Stomach (tissue), 4 donors: ENCODE measurements around the gene UNC45A.

ENCODE experiments used
- EP300 ChIP-seq: sonication (generic); formaldehyde crosslinking; IDR thresholded peaks from one replicate; pipeline ENCODE4 v1.6.1; 2017; ENCODE audit warnings: antibody characterized with exemption
- POLR2A ChIP-seq, 4 donors: fragments of 450-650 bp; IDR thresholded peaks; one replicate each; pipeline ENCODE4 v1.6.1; 2016; ENCODE audit warnings: antibody characterized with exemption in 4 of 4, control low read depth in 2 of 4, mild to moderate bottlenecking in 1 of 4, moderate library complexity in 1 of 4
- POLR2AphosphoS5 ChIP-seq, 3 donors: sonication (generic); formaldehyde crosslinking; IDR thresholded peaks; one replicate each; pipeline ENCODE4 v1.6.1; 2016; ENCODE audit warnings: antibody characterized with exemption in 3 of 3
- TF ChIP-seq, protein P1 (sequence below), 7 experiments: fragments of 450-650 bp in 4 of 7; fragments of 200-600 bp in 3 of 7; sonication (generic) in 3 of 7; IDR thresholded peaks; one replicate each; pipeline ENCODE4 v1.5.1; 2016 to 2019; ENCODE audit warnings: antibody characterized with exemption in 7 of 7, control low read depth in 2 of 7, mild to moderate bottlenecking in 1 of 7

DNA sequence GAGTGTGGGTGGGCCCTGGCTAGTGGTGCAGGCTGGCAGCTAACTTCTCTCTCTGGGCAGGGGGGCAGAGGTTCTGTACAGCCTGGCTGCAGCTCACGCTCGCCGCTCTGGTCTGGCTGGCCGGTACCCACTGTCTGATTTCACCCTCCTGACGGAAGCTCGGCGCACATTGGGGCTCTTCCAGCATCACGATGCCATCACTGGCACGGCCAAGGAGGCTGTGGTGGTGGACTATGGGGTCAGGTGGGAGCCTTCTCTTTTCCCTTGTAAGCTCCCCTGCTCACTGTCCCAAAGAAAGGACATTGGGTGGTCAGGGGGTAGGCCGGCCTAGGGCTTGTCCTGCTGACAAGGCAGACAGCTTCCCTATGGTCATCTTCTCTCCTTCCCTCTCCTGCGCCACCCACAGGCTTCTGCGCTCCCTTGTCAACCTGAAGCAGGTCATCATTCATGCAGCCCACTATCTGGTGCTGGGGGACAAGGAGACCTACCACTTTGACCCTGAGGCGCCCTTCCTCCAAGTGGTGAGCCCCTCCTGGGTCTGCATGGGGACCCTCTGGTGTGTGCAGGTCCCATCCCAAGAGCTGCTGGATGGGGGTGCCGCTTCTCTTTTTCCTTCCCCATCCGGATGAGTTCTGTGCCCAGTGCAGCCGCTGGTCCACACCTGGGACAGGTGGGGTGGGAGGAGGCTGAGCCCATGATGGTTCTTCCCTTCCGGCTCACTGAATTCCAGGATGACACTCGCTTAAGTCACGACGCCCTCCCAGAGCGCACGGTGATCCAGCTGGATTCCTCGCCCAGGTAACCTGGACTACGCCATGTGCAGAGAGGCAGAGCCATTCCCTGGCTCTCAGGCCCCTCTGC is 24.4 kb upstream of the UNC45A start:
- TF ChIP-seq, protein P1, sequence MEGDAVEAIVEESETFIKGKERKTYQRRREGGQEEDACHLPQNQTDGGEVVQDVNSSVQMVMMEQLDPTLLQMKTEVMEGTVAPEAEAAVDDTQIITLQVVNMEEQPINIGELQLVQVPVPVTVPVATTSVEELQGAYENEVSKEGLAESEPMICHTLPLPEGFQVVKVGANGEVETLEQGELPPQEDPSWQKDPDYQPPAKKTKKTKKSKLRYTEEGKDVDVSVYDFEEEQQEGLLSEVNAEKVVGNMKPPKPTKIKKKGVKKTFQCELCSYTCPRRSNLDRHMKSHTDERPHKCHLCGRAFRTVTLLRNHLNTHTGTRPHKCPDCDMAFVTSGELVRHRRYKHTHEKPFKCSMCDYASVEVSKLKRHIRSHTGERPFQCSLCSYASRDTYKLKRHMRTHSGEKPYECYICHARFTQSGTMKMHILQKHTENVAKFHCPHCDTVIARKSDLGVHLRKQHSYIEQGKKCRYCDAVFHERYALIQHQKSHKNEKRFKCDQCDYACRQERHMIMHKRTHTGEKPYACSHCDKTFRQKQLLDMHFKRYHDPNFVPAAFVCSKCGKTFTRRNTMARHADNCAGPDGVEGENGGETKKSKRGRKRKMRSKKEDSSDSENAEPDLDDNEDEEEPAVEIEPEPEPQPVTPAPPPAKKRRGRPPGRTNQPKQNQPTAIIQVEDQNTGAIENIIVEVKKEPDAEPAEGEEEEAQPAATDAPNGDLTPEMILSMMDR (IDR thresholded peaks at IDR 0.05), result no peak
- TF ChIP-seq POLR2AphosphoS5 (IDR thresholded peaks at IDR 0.05) (no peak), POLR2A (IDR thresholded peaks at IDR 0.05) (no peak), EP300 (no peak)
